Stimulated activated CD4-positive, alpha-beta T cell treated with anti-CD3 and anti-CD28 coated beads, TNF-alpha, amount 100 ng/mL, for 4 hours (primary cell): ENCODE results near the gene KRTAP19-3.
"Not testable (repeated sequence)": the region's sequence is repeated elsewhere in the genome, so short reads cannot be mapped to it uniquely, and the experiment has no call there.

Experiments used
- DNase-seq, 3 experiments: peaks; one replicate each; pipeline ENCODE4 v3.0.0-alpha.2; 2020; ENCODE audit warnings: low read depth in 3 of 3

The KRTAP19-3 gene

GRCh38 chr21:30491963-30492428, at the start of gene KRTAP19-3:
TSS of gene KRTAP19-3 (minus strand) at chr21:30492013. CDS start at chr21:30491957, 56 bp downstream.
- DNase-seq, result no peak

- DNase-seq, result no peak
Observed at GRCh38 chr21:30518876-30519275, 27.1 kb upstream of the KRTAP19-3 start.

- DNase-seq, result no peak
Observed at GRCh38 chr21:30515681-30516080, 23.9 kb upstream of the KRTAP19-3 start.

GRCh38 chr21:30505621-30506205, 13.9 kb upstream of the KRTAP19-3 start:
- not testable (repeated sequence) for DNase-seq

- DNase-seq, result no peak
Observed at GRCh38 chr21:30502041-30502440, 10.2 kb upstream of the KRTAP19-3 start, which contains the start of gene KRTAP19-5. TSS of gene KRTAP19-5 (minus strand) at chr21:30502141. CDS start at chr21:30502090, 51 bp downstream.

- DNase-seq, result no peak
Observed at GRCh38 chr21:30497065-30497464, 5.3 kb upstream of the KRTAP19-3 start, which contains the start of gene KRTAP19-4. TSS of gene KRTAP19-4 (minus strand) at chr21:30497165. CDS start at chr21:30497110, 55 bp downstream.

GRCh38 chr21:30487336-30487735, 4.5 kb downstream of the KRTAP19-3 start, which contains the start of gene KRTAP19-2:
TSS of gene KRTAP19-2 (minus strand) at chr21:30487436. CDS start at chr21:30487348, 88 bp downstream.
- no peak for DNase-seq

- no peak for DNase-seq
Observed at GRCh38 chr21:30486180-30486579, 5.6 kb downstream of the KRTAP19-3 start.

- no peak for DNase-seq
Observed at GRCh38 chr21:30482130-30482529, 9.7 kb downstream of the KRTAP19-3 start.

- DNase-seq, result no peak
Observed at GRCh38 chr21:30480145-30480544, 11.7 kb downstream of the KRTAP19-3 start, which contains the start of gene KRTAP19-1. TSS of gene KRTAP19-1 (minus strand) at chr21:30480367. CDS start at chr21:30480317, 50 bp downstream.

GRCh38 chr21:30479259-30479658, 12.6 kb downstream of the KRTAP19-3 start:
- DNase-seq, result no peak

GRCh38 chr21:30478004-30478403, 13.8 kb downstream of the KRTAP19-3 start:
- no peak for DNase-seq

GRCh38 chr21:30468900-30469714, 22.7 kb downstream of the KRTAP19-3 start:
- DNase-seq, result no peak

- no peak for DNase-seq
Observed at GRCh38 chr21:30463713-30464112, 28.1 kb downstream of the KRTAP19-3 start.

- DNase-seq, result no peak
Observed at GRCh38 chr21:30448514-30448913, 43.3 kb downstream of the KRTAP19-3 start.

- DNase-seq, result no peak
Observed at GRCh38 chr21:30447056-30447455, 44.8 kb downstream of the KRTAP19-3 start.

- DNase-seq, result no peak
Observed at GRCh38 chr21:30444204-30444603, 47.6 kb downstream of the KRTAP19-3 start.

GRCh38 chr21:30443226-30443625, 48.6 kb downstream of the KRTAP19-3 start:
- no peak for DNase-seq
